Measurements from ENCODE around the gene KLK14.

KLK14 gene

DNA sequence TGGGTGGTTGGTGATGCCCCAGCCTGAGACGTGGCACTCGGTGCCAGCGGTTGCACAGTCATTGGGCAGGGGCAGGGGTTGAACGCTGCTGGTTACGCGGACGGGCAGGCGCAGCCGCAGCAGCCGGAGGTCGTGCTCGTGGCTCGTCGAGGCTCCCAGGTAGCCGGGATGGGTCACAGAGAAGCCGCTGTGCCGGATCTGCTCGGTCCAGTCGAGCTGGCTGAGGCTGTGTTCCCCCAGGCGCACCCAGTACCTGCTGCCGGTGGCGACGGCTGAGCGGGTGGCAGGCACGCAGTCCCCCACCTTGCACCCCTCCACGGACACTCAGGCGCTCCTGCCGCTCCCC is 50.8 kb downstream of the KLK14 start:
- TF ChIP-seq, protein P1, sequence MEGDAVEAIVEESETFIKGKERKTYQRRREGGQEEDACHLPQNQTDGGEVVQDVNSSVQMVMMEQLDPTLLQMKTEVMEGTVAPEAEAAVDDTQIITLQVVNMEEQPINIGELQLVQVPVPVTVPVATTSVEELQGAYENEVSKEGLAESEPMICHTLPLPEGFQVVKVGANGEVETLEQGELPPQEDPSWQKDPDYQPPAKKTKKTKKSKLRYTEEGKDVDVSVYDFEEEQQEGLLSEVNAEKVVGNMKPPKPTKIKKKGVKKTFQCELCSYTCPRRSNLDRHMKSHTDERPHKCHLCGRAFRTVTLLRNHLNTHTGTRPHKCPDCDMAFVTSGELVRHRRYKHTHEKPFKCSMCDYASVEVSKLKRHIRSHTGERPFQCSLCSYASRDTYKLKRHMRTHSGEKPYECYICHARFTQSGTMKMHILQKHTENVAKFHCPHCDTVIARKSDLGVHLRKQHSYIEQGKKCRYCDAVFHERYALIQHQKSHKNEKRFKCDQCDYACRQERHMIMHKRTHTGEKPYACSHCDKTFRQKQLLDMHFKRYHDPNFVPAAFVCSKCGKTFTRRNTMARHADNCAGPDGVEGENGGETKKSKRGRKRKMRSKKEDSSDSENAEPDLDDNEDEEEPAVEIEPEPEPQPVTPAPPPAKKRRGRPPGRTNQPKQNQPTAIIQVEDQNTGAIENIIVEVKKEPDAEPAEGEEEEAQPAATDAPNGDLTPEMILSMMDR (IDR thresholded peaks at IDR 0.05): no peak

DNA sequence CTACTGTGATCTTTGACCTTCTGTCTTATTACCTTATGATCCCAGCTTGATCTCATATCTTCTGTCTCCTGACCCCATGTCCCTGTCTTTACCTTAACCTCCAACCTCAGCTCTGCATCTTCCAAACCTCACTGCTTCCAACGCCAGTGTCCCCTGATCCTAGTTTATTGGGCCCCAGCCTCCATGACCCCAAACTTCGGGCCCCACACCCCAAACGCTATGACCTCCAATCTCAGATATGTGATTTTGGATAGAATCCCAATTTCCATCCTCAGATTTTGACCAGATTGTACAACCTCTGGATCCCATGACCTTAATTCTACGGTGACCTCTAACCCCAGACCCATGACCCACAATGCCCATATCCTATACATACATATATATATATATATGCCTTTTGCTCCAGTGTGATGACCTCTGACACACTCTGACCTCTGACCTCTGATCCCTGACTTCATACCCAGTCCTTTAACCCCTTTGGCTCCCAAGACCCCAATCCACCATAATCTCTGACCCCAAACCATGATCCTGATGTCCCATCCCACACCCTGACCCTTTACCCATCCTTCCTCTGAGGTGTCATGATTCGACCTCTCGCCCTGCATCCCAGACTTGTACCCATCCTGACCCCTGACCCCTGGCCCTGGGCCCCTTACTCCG is 51.3 kb downstream of the KLK14 start:
- TF ChIP-seq, protein P1 (IDR thresholded peaks at IDR 0.05): no peak

GRCh38 chr19:51030631-51031030 is 52.1 kb downstream of the KLK14 start:
- TF ChIP-seq, protein P1 (IDR thresholded peaks at IDR 0.05): no peak

GRCh38 chr19:51029718-51030117 is 53.0 kb downstream of the KLK14 start:
- TF ChIP-seq, protein P1 (IDR thresholded peaks at IDR 0.05): no peak

Measured in LNCAP (cell line).